HepG2 (cell line): ENCODE results near the gene TCEANC2. TPM values are rescaled to one million over a fixed set of nuclear protein-coding genes. Genes with fewer than 3 reads are reported as not detected.
A peak's percentile ranks its signal among the peaks of the same experiment; 100 is the strongest.

ENCODE experiments used
- ATAC-seq: fragments of 200-7000 bp; cut with Tn5 transposase; 3 replicates; pipeline ENCODE4 v1.9.1; 2020; ENCODE audit warnings: mild to moderate bottlenecking, moderate library complexity
- BruUV-seq: library from RNA; stranded (reverse); fragments of 400-500 nt; replicated peaks from 2 replicates; lab custom pipeline; 2021; lab: Mats Ljungman, UMichigan
- CTCF ChIA-PET: fragments of 300-600 bp; formaldehyde crosslinking; extraction: SDS; loops from one replicate; lab custom pipeline; 2021; ENCODE audit warnings: low total read pairs, inconsistent platforms, low intra/inter-chr PET ratio; lab: Yijun Ruan, JAX
- POLR2A ChIA-PET: fragments of 350-600 bp; sonication (Branson Sonifier 250); formaldehyde crosslinking; loops from one replicate; lab custom pipeline; 2020; ENCODE audit warnings: antibody characterized with exemption, inconsistent platforms; lab: Yijun Ruan, JAX
- DNase-seq: peaks from one replicate; pipeline ENCODE4 v3.0.0-alpha.2; 2015; ENCODE audit warnings: low spot score
- FAIRE-seq: peaks from 3 replicates; lab custom pipeline; 2011; peaks lifted over from hg19 to GRCh38; lab: Jason Lieb, UNC
- H2AFZ ChIP-seq: one replicate; pipeline ENCODE4 v1.6.1; 2011; ENCODE audit warnings: low read length, inconsistent platforms
- H3K27ac ChIP-seq: fragments of 300-600 bp; 3 replicates; pipeline ENCODE4 v1.8.0; 2011; ENCODE audit warnings: mixed run types, mild to moderate bottlenecking, mixed read lengths, low read length, inconsistent platforms; ENCODE audit not compliant: insufficient read depth; ENCODE audit errors: extremely low read length
- H3K27me3 ChIP-seq, 2 experiments: fragments of 200-600 bp in 1 of 2; 2 replicates in 1 of 2; 3 replicates in 1 of 2; pipeline versions ENCODE4 v1.6.0 to v1.8.0; 2011; ENCODE audit warnings: low read length in 2 of 2, mild to moderate bottlenecking in 2 of 2, moderate library complexity in 2 of 2, inconsistent platforms in 1 of 2; ENCODE audit not compliant: insufficient read depth in 2 of 2, control insufficient read depth in 1 of 2
- H3K36me3 ChIP-seq, 2 experiments: fragments of 200-600 bp in 1 of 2; replicated peaks in 1 of 2; 2 replicates in 1 of 2; 3 replicates in 1 of 2; pipeline versions ENCODE4 v1.5.1 to v1.8.0; 2011; ENCODE audit warnings: low read length in 2 of 2, inconsistent platforms in 1 of 2; ENCODE audit not compliant: insufficient read depth in 2 of 2, control insufficient read depth in 1 of 2
- H3K4me1 ChIP-seq: 2 replicates; pipeline ENCODE4 v1.5.1; 2012; ENCODE audit warnings: low read length, inconsistent platforms; ENCODE audit not compliant: insufficient read depth
- H3K4me2 ChIP-seq: 2 replicates; pipeline ENCODE4 v1.6.0; 2011; ENCODE audit warnings: low read depth, low read length, inconsistent platforms
- H3K4me3 ChIP-seq, 3 experiments: fragments of 200-600 bp in 1 of 3; sonication (generic), shearing (Covaris generic) in 1 of 3; replicated peaks in 1 of 3; 2 replicates each; pipeline ENCODE4 v1.5.1; 2011 to 2016; ENCODE audit warnings: low read length in 3 of 3, inconsistent platforms in 2 of 3, low read depth in 2 of 3, mild to moderate bottlenecking in 2 of 3, control low read depth in 1 of 3, mixed read lengths in 1 of 3; ENCODE audit not compliant: insufficient read depth in 1 of 3
- H3K79me2 ChIP-seq: one replicate; pipeline ENCODE4 v1.6.1; 2011; ENCODE audit warnings: low read length, inconsistent platforms; ENCODE audit not compliant: insufficient read depth
- H3K9ac ChIP-seq: 2 replicates; pipeline ENCODE4 v1.6.0; 2011; ENCODE audit warnings: mild to moderate bottlenecking, low read depth, low read length, inconsistent platforms; ENCODE audit not compliant: insufficient read depth
- H3K9me3 ChIP-seq: 2 replicates; pipeline ENCODE4 v1.5.1; 2012; ENCODE audit warnings: mild to moderate bottlenecking, low read length
- H4K20me1 ChIP-seq: 2 replicates; pipeline ENCODE4 v1.6.0; 2011; ENCODE audit warnings: inconsistent platforms, mild to moderate bottlenecking, low read length, moderate library complexity; ENCODE audit not compliant: insufficient read depth
- PCBP2 ChIP-seq: fragments of 200-400 bp; formaldehyde crosslinking; optimal IDR thresholded peaks from 2 replicates; pipeline ENCODE3; 2018; ENCODE audit warnings: low read length, low read depth; ENCODE audit not compliant: poor library complexity, severe bottlenecking
- SAP130 ChIP-seq: IDR thresholded peaks from 2 replicates; pipeline ENCODE4 v1.6.1; 2016; ENCODE audit warnings: low read depth
- SIX4 ChIP-seq: sonication (generic); formaldehyde crosslinking; IDR thresholded peaks from 2 replicates; pipeline ENCODE4 v1.4.0; 2020; ENCODE audit warnings: missing genetic modification reagents
- ZNF24 ChIP-seq: fragments of 450-650 bp; IDR thresholded peaks from 2 replicates; pipeline ENCODE4 v1.6.1; 2017; ENCODE audit warnings: antibody characterized with exemption, mild to moderate bottlenecking
- ZNF275 ChIP-seq: sonication (generic); formaldehyde crosslinking; IDR thresholded peaks from 2 replicates; pipeline ENCODE4 v1.8.0; 2022; ENCODE audit warnings: missing genetic modification reagents, mild to moderate bottlenecking, inconsistent platforms, borderline replicate concordance
- ZNF280D ChIP-seq: sonication (generic); formaldehyde crosslinking; IDR thresholded peaks from 2 replicates; pipeline ENCODE4 v1.5.1; 2020; ENCODE audit warnings: mild to moderate bottlenecking, missing genetic modification reagents
- ZNF318 ChIP-seq: sonication (generic); formaldehyde crosslinking; IDR thresholded peaks from 2 replicates; pipeline ENCODE4 v1.4.0; 2020; ENCODE audit warnings: mild to moderate bottlenecking, missing genetic modification reagents
- ZNF510 ChIP-seq: sonication (generic); formaldehyde crosslinking; IDR thresholded peaks from 2 replicates; pipeline ENCODE4 v1.4.0; 2020; ENCODE audit warnings: low read depth, mild to moderate bottlenecking, missing genetic modification reagents
- ZNF703 ChIP-seq: sonication (generic); formaldehyde crosslinking; IDR thresholded peaks from 2 replicates; pipeline ENCODE4 v1.5.1; 2020; ENCODE audit warnings: missing genetic modification reagents, mild to moderate bottlenecking, moderate library complexity, borderline replicate concordance
- WGBS: methylation state at CpG from one replicate; pipeline ENCODE4 v1.1.6; 2017; ENCODE audit warnings: low lambda C conversion rate; 5-methylcytosine and 5-hydroxymethylcytosine counted together
- in situ Hi-C: cut with HindIII; loops from 2 replicates; pipeline ENCODE4 v1.10.0; 2017; ENCODE audit warnings: low pct_unique_long_range_greater_than_20kb; ENCODE audit not compliant: extremely low pct_ligation_motif_present
- intact Hi-C: fragments of 100-400 bp; cut with micrococcal nuclease; formaldehyde crosslinking; loops from one replicate; pipeline ENCODE4 v1.10.0; 2022; ENCODE audit not compliant: unreplicated experiment
- polyA plus RNA-seq, 8 experiments: library from polyadenylated mRNA; depleted of rRNA in 3 of 8; stranded (reverse) in 7 of 8; unstranded in 1 of 8; fragments of >200 nt; fragmentation: Illumina TruSeq in 4 of 8; extraction: Trizol in 4 of 8; gene quantifications; 2 replicates each; pipeline versions ENCODE4 v1.2.1 to v1.2.3, GENCODE V29; 2011 to 2016; ENCODE audit warnings: low read depth in 4 of 8, missing spikeins in 1 of 8, mixed read lengths in 1 of 8; ENCODE audit not compliant: insufficient read depth in 1 of 8
- total RNA-seq, 5 experiments: library from RNA; depleted of rRNA; stranded (reverse); fragments of >200 nt; fragmentation: Illumina TruSeq; extraction: Trizol; gene quantifications; 2 replicates each; pipeline ENCODE4 v1.2.3, GENCODE V29; 2016; ENCODE audit warnings: low read depth in 1 of 5

Gene TCEANC2
- total and polyA plus RNA-seq, 2 of the 13 experiments (the other 11 are each of a cell fraction or from before 2014, with no cell fraction given) = 3.8 to 5.0 TPM

- Histone ChIP-seq H3K79me2 (no peaks in the 10 kb centered on the region), H3K27me3 (no peaks in the 10 kb centered on the region), H3K9ac (peak overlapping the region; percentile 46), H3K4me1 (peaks cover 38% of the 10 kb centered on the region), H3K9me3 (no peaks in the 10 kb centered on the region), H4K20me1 (no peaks in the 10 kb centered on the region), H3K4me2 (peak overlapping the region; percentile 82), H3K27ac (peak overlapping the region; percentile 62), H3K4me3 (peak overlapping the region; percentile 4 to 43 (median 23)), H3K36me3 (peaks cover 0 to 6% of the 10 kb centered on the region in 2 experiments; a peak in 1 of 5 replicates), H2AFZ (no peak overlapping the region)
- CTCF ChIA-PET = no interaction called here
- WGBS = 2% methylated on average over 3 of the region's 3 CpGs
- POLR2A ChIA-PET = interaction anchor here (1.2 to 2.9 kb wide), 3 partner anchors 10 to 24 kb away, joined by 8 to 12 read pairs (median 11); partner anchors contain the start of genes LDLRAD1, TCEANC2 and TMEM59
- no TSS peak for BruUV-seq
- ATAC-seq = peak; percentile 83
- DNase-seq = peak; percentile 80
- peak; percentile 65 for FAIRE-seq
- intact Hi-C loops = loop anchor here (5.0 kb wide), 1 partner anchor 36 kb away; no protein-coding TSS in a partner anchor
- in situ Hi-C loops = no loop called here
- TF ChIP-seq PCBP2 (no peak), SIX4 (no peak), SAP130 (CRISPR knock-in tag) (0 out of 2 replicates have a peak, but pooled peaks have one; percentile 7), ZNF318 (CRISPR knock-in tag) (no peak), ZNF24 (no peak), ZNF275 (no peak), ZNF703 (no peak), ZNF510 (CRISPR knock-in tag) (0 out of 2 replicates have a peak, but pooled peaks have one; percentile 45), ZNF280D (CRISPR knock-in tag) (no peak)
These were observed 24.8 kb upstream of the TCEANC2 start for GRCh38 chr1:54028306-54029251.
